EH (cell line): Measurements from ENCODE around the gene RAB41.
"Not testable (repeated sequence)": the region's sequence is repeated elsewhere in the genome, so short reads cannot be mapped to it uniquely, and the experiment has no call there.

Source experiments
- DNase-seq: peaks from one replicate; pipeline ENCODE4 v3.0.0-alpha.2; 2015; ENCODE audit warnings: low read depth

The RAB41 gene

DNA sequence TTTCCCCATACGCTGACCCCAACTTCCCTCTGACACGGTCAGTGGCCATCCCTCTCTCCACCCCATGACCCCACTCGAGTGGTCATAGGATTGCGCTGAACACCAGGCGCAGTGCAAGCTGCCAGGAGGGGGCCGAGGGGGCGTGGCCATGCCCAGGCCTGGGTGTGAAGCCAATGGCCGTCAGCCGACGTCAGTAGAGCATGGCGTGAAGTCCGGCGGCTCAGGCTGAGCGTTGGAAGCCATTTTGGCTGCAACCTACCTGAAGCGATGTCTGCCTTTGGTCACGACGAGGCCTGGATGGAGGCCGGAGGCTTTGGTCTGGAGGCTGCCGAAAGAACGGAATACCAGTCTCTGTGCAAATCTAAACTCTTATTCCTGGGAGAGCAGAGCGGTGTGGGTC lies at the start of gene RAB41:
TSS of gene RAB41 (plus strand) at position 222 of the 400 bp plus-strand sequence. CDS start at position 268, 46 bp downstream.
- DNase-seq, result no peak

DNA sequence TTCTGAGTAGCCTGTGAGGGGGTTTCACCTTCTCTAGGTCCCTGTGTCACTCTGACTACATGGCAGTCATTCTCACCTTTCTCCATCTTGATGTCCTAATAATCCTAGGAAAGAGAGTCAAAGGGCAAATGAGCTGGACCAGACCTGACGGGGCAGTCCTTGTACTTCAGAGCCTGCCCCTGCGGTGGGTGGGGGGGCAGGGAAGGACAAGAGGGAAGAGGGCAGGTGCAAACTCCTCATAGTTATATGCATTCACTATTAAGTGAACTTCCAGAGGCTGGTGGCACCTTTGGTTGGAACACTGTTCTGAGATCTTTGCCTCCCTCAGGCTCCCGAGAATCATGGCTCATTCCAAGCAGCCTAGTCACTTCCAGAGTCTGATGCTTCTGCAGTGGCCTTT lies 47.6 kb upstream of the RAB41 start, which contains the start of gene AWAT1:
TSS of gene AWAT1 (plus strand) at position 301 of the 400 bp plus-strand sequence. CDS start at position 342, 41 bp downstream.
- no peak for DNase-seq

GRCh38 chrX:70240751-70241150 lies 41.2 kb upstream of the RAB41 start:
- DNase-seq, result no peak

DNA sequence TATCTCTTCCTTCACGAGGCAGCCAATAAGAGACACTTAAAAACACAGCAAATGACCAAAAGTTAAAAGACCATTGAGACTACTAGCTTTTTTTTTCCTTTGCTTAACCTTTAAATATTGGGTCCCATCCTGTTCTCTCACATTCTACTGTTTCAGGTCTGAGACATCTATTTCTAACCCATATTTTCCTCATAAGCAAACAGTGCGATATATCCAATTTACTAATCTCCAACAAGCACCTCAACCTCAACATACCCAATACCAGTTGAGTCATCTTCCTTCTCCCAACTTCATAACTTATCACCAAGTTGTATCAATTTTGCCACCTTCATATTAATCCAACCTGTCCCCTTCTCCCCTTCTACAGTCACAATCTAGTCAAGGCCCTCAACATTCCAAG lies 40.5 kb upstream of the RAB41 start:
- no peak for DNase-seq

DNA sequence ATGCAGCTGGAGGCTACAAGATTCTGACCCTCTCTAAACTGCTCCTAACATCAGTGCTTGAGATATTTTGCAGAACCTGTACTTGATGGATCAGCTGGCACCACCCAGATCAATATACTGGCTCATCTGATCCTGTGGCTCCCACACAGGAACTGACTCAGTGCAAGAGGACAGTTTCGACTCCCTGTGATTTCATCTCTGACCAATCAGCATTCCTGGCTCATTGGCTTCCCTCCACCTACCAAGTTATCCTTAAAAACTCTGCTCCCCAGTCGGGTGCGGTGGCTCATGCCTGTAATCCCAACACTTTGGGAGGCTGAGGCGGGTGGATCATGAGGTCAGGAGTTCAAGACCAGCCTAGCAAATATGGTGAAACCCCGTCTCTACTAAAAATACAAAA lies 38.4 kb upstream of the RAB41 start:
- peak; percentile 2 for DNase-seq

DNA sequence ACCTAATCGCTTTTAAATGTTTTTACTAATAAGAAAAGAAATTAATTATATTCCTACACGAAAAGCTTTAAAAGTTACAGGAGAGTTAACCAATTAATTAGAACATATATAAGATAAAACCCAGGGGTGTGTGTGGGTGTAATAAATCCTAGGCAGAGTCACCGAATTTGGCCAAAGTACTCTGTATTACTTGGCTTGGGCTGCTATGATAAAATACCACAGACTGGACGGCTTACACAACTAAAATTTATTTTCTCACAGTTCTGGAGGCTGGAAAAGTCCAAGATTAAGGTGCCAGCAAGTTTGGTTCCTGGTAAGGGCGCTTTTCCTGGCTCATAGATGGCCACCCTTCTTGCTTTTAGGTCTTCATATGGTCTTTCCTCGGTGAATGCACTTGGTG lies 37.1 kb upstream of the RAB41 start:
- no peak for DNase-seq

- no peak for DNase-seq
These were observed 34.7 kb upstream of the RAB41 start for GRCh38 chrX:70247252-70247651.

- no peak for DNase-seq
These were observed 29.5 kb upstream of the RAB41 start for GRCh38 chrX:70252491-70252890.

DNA sequence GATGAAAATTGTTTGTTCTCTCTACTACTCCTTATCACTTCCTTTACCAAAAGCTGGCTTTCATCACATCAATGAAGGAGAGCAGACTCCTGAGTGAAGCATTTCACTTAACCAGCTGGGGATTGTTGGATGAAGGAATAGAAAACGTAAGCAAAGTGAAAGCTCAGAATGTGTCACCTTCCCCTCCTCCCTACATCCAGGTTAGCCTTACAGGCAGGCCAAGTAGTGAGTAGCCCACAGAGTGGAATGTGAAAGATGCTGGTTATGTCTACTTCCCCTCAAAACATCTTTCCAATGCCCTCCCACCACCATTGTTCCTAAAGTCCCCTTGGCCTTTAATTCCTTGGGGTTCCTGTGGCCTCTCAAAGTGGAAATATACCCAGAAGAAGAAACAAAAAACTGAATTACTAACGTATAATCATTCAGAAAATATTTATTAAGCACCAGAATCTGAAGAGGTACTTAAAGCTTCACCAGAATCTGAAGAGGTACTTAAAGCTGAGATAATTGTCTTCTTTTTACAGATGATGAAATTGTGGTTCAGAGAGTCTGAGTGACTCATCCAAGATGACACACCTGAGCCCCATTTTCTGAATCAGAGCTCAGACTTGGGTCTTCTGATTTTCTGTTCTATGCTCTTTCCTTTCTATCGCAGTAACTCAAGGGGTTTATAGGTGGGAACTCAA lies 28.5 kb upstream of the RAB41 start:
- DNase-seq, result no peak

DNA sequence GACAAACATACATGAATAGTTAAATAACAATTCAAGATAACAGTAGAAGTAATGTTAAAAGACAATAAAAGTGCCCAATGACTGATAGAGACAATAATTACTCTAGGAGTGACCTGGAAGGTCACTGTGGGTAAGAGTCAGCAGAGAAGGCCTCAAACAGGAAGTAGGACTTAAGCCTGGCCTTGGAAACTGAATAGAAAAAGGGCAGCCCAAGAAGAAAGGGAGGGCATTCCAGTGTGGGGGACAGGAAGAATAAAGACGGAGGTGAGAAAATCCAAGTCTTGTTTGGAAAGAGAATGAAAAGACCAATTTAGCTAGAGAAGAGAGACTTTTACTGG lies 27.9 kb upstream of the RAB41 start:
- peak; percentile 1 for DNase-seq

GRCh38 chrX:70254909-70255308 lies 27.1 kb upstream of the RAB41 start:
- no peak for DNase-seq

GRCh38 chrX:70255452-70255851 lies 26.5 kb upstream of the RAB41 start:
- DNase-seq, result no peak

DNA sequence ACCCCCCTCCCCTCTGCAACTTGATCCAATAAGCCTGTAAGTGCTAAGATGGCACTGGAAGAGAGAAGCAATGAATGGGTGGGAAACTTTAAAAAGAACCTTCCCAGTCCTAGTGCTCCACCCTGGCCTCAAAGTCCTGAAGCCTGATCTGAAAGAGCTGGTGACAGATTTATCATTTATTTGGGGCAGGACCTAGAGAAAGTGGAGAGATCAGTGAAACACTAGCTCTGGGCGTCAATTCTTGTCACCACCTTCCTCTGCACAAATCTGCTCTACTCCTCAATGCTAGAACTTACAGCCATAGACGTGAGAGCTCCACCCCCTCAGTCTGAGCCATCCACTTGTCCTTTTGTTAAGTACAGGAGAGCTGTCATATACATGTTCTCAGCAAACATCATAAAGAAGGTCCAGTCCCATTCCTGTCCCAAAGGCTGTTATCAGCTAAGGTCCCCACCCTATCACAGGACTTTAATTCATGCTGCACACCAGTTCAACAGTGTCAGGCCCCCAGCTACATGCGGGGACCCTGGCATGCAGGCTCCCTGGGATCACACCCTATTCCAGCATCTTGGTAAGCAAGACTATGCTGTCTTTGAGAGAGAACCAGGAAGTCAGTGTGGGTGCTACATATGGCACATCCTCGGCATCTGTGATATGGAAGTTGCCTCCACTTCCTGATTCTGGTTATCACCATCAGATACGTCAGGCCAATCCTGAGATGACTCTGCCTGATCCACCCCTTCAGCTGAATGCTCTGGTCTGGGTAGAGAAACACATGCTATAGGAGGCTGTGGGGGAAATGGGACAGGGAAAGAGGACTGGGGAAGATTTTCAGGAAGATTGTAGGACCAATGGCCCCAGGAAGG lies 24.3 kb upstream of the RAB41 start:
- no peak for DNase-seq

DNA sequence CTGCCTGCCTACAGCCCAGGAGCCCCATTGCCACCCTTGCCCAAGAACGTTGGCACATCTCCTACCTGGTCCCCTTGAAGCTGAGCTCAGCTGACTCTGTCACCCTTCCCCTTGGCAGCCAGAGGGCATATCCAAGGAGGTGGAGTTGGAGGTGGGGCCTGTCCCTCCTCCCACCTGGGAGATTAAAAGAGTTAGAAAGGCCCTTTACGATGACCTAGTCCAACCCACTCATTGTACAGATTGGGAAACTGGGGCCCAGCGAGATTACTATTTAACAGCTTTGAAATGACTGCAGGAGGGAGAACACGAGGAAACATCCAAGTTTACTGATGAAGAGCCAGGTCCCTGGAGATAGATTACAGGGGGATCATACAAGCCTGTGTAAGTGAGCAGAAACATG lies 21.9 kb upstream of the RAB41 start, which contains the start of gene P2RY4:
TSS of gene P2RY4 (minus strand) at position 101 of the 400 bp plus-strand sequence. CDS start 580 bp downstream, outside the sequence.
- no peak for DNase-seq

DNA sequence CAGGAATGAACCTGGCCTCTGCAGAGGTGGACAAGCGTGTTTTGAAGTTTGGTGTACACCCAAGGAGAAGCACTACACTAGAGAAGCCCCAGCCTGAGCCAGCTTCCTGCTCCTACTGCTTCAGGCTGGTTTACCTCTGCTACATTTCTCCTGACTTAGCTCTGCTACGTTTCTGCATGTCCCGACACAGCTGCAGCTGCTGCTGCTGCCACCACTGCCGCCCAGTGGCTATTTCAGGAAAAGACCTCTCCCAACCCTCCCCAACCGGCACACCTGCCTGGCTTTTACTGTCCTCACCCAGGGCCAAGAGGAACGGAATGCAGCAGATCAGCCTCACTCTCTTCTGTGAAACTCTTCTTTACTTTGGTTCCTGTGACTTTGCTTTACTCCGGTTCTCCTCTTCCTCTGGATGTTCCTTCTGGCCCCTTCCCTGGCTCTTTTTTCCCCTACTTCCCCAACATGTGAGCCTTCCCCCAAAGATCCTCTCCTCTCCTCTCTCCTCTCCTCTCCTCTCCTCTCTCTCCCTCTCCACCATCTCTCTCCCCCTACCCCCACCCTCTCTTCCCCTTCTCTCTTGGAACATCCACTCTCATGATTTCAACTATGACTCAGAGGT lies 18.9 kb upstream of the RAB41 start:
- peak; percentile 31 for DNase-seq

- peak; percentile 2 for DNase-seq
These were observed 17.2 kb upstream of the RAB41 start for GRCh38 chrX:70264784-70265183.

GRCh38 chrX:70268034-70268433 lies 13.9 kb upstream of the RAB41 start, which contains the start of gene ARR3:
TSS of gene ARR3 (plus strand) at chrX:70268334. CDS start at chrX:70269386, 1,052 bp downstream.
- no peak for DNase-seq

DNA sequence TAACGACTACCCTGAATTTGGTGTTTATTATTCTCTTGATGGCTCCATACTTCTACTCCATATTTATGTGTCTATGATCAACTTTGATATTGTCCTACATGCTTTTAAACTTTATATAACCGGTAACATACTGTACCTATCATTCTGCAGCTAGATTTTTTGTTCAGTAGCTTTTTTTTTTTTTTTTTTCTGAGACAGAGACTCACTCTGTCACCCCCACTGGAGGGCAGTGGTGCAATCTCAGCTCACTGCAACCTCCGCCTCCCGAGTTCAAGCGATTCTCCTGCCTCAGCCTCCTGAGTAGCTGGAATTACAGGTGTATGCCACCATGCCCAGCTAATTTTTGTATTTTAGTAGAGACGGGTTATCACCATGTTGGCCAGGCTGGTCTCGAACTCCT lies 7.9 kb upstream of the RAB41 start:
- not testable (repeated sequence) for DNase-seq

DNA sequence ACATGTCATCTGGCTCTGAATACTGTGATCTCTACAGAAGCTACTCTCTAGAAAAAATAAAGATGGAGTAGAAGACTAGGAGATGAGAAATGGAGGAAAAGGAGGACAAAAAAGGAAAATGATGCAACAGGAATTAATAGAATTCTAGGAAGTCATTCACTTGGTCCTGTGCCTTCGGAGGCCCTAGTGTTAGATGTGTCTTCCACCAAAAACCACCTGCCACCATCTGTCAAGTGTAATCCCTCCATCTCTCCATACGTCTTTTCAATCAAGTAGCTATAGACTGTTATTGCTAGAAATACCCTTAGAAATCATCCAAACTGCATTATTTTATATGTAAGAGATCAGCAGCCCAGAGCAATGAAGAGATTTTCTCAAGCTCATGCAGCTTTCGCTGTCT lies 2.9 kb upstream of the RAB41 start:
- no peak for DNase-seq

- no peak for DNase-seq
These were observed 1.4 kb upstream of the RAB41 start for GRCh38 chrX:70280573-70280972.

GRCh38 chrX:70289168-70289792 lies 7.3 kb downstream of the RAB41 start:
- DNase-seq, result peak; percentile 27
